AG09309 (cell line): ENCODE data around the gene UBE2I.

Source experiments
- DNase-seq: peaks from one replicate; pipeline ENCODE4 v3.0.0-alpha.2; 2010; ENCODE audit warnings: low read depth
- H3K4me3 ChIP-seq: 2 replicates; pipeline ENCODE4 v1.5.1; 2011; ENCODE audit warnings: mild to moderate bottlenecking, low read depth, low read length, moderate library complexity; ENCODE audit not compliant: control insufficient read depth
- TF ChIP-seq, protein P1 (sequence below): IDR thresholded peaks from 2 replicates; pipeline ENCODE4 v1.5.1; 2011; ENCODE audit warnings: mild to moderate bottlenecking, low read depth, low read length, inconsistent platforms; ENCODE audit not compliant: insufficient read depth, control insufficient read depth; ENCODE audit errors: missing control alignments

The UBE2I gene

DNA sequence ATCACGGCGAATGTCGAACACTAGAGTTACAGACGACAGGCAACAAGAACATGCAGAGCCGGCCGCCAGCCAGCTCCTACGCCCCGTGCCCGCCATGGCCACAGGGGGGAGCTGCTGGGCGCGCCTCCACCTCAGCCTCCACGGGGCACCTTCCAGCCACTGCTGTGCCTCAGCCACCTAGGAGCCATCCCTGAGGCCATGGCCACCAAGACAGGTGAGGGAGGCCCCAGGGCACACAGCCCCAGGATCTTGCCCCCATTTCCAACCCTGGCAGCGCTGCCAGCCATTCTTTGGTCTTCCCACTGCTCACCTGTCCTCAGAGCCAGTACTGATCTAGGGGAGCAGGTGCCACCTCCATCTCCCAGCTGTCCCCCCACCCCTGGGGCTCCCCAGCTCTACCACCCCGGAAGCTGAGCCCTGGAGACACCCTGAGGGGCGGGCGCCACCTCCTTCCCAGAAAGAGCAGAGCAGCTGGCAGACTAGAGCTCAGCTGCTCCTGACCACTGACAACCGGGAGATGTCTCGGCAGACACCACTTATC lies 54.1 kb downstream of the UBE2I start:
- H3K4me3 ChIP-seq = no peak overlapping the region
- DNase-seq = no peak
- TF ChIP-seq, protein P1, sequence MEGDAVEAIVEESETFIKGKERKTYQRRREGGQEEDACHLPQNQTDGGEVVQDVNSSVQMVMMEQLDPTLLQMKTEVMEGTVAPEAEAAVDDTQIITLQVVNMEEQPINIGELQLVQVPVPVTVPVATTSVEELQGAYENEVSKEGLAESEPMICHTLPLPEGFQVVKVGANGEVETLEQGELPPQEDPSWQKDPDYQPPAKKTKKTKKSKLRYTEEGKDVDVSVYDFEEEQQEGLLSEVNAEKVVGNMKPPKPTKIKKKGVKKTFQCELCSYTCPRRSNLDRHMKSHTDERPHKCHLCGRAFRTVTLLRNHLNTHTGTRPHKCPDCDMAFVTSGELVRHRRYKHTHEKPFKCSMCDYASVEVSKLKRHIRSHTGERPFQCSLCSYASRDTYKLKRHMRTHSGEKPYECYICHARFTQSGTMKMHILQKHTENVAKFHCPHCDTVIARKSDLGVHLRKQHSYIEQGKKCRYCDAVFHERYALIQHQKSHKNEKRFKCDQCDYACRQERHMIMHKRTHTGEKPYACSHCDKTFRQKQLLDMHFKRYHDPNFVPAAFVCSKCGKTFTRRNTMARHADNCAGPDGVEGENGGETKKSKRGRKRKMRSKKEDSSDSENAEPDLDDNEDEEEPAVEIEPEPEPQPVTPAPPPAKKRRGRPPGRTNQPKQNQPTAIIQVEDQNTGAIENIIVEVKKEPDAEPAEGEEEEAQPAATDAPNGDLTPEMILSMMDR = peak; percentile 70

DNA sequence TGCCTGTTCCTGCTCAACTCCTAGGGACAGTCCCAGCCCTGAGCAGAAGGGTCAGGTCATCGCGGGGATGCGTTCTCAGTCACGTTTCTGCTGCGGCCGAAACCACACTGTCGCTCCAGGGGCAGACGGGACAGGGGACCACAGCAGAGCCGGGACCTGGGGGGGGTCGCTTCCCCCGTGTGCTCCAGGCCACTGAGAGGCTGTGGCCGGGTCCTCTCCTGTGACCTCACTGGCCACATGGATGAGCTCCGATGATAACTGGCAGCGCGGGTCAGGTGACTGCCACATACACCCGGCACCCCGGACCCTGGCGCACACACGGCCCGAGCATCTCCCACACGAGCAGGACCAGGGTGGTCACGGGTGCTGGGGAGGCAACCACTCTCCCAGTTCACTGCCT lies 55.1 kb downstream of the UBE2I start:
- H3K4me3 ChIP-seq = no peak overlapping the region
- no peak for DNase-seq
- TF ChIP-seq, protein P1 = no peak

DNA sequence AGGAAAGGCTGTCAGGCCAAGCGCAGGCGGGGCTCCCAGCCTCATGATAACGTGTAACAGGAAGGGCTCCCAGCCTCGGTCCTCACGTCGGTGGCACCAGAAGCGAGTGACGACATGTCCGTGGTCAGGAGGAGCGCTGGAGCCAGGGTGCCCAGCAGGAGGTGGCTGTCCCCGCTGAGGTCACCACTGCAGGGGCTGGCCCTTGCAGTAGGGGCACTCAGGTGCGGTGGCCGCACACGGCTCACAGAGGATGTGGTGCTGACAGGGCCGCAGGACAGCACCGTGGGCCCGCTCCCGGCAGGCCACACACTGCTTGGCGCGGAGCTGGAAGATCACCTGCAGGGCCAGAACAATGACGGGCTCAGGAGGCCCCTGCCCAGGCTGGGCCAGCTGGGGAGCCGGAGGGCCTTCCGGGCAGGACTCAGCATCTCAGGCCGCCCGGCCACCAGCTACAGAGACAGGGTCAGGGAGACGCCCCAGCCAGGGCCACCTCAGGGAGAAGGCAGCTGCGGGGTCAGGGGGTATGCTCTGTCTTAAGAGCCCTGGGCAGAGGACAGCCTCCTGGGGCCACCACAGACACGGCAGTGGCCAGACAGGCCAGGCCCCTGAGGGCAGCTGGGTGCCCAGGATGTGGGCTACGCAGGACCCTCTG lies 56.8 kb downstream of the UBE2I start:
- H3K4me3 ChIP-seq = no peak overlapping the region
- TF ChIP-seq, protein P1 = no peak
- no peak for DNase-seq

DNA sequence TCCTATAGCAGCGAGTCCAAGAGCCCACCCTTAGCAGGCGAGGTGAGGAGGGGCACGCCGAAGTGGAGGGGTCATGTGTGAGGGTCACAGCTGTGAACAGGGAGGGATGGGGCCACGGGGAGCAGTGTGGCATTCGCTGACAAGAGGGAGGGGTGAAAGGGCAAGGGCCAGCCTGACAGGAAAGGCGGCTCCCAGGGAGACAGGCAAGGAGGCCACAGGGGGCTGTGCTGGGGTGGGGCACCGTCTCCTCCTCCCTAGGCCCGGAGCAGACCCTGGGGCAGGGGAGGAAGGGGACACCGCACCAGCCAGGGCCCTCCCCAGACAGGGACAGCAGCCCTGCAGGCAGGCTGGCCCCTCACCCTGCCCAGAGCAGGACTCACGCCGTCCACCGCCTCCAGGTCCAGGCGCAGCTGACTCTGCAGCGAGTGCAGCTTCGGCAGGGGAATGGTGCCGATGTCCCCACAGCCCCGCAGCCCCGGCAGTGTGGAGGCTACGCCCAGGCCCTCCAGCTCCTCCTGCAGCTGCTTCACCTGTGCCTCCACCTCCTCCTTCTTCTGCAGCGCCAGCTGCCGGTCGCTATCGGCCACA lies 57.4 kb downstream of the UBE2I start:
- no peak for DNase-seq
- no peak overlapping the region for H3K4me3 ChIP-seq
- TF ChIP-seq, protein P1 = no peak

DNA sequence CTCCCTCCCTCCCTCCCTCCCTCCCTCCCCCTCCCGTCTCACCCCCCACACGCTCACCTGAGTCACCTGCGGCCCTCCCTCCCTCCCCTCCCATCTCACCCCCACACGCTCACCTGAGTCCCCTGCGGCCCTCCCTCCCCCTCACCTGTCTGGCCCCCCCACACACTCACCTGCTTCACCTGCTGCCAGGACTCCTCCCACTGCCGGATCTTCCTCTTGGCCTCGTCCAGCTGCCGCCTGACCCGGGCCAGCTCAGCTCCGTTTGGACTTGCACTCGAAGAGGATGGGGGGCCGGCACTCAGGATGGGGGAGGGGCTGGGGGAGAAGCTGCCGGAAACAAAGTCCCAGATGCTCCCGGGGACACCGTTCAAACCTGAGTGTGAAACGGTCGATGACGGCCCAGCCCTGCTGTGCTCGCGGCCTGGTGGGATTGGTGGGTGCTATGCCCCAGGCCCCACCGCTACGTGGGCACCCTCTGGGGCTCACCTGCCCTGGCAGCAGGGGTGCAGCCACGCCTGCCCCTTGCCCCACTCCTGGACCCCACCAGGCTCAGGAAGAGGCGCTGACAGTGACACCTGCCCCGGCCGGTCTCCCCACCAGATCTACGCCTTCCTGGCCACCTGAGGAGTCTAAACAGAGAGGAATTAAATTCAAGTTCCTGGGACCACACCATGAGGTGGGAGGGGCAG lies 58.2 kb downstream of the UBE2I start:
- no peak for DNase-seq
- H3K4me3 ChIP-seq = no peak overlapping the region
- TF ChIP-seq, protein P1 = no peak

DNA sequence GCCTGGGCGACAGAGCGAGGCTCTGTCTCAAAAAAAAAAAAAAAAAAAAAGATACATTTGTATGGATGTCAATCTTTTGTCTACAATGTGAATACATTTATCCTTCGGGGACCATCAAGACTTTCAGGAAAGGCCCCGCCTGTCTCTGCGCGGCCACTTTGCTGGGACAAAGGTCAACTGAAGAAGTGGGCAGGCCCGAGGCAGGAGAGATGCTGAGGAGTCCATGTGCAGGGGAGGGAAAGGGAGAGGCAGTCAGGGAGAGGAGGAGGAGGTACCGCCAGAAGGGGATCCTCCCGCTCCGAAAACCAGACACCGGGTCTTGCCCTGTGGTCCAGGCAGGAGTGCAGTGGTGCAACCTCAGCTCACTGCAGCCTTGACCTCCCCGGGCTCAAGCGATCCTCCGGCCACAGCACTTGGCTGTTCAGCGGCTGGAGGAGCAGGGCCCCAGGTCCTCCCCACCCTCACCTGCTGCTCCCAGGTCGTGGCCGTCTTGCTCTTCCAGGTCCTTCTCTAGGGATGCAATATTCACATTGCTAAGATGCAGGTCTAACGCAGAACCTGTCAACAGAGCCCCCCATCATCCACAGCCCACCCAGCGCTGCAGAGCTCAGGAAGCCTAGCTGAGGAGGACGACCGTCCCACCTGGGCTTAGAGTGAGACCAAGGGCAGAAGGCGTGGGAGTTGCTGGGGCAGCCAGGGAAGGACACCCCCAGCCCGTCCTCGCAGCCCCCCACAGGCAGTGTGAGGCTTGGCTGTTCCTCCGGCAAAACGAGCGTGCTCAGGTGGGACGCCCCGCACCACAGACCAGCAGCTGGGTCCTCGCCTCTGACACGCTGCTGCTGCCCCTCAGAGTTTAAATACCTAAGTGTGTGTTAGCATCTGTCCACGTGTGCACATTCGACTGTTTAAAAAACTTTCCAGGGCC lies 61.9 kb downstream of the UBE2I start:
- H3K4me3 ChIP-seq = no peak overlapping the region
- DNase-seq = no peak
- TF ChIP-seq, protein P1 = no peak
